Activated CD8-positive, alpha-beta memory T cell treated with anti-CD3 and anti-CD28 coated beads for 48 hours (primary cell): ENCODE results near the gene DAAM1.

Experiments
- DNase-seq, 3 experiments: peaks; one replicate each; pipeline ENCODE4 v3.0.0-alpha.2; 2020; ENCODE audit warnings: low read depth in 2 of 3, low spot score in 2 of 3

The DAAM1 gene

GRCh38 chr14:59337141-59337611 lies 148.7 kb downstream of the DAAM1 start:
- no peak for DNase-seq

- DNase-seq, result no peak
These were observed 150.3 kb downstream of the DAAM1 start for GRCh38 chr14:59338761-59339160.

GRCh38 chr14:59339524-59340330 lies 151.3 kb downstream of the DAAM1 start:
- DNase-seq, result no peak

GRCh38 chr14:59341858-59342477 lies 153.5 kb downstream of the DAAM1 start:
- no peak for DNase-seq

GRCh38 chr14:59342516-59343484 lies 154.3 kb downstream of the DAAM1 start:
- DNase-seq, result no peak

- DNase-seq, result no peak
These were observed 155.1 kb downstream of the DAAM1 start for GRCh38 chr14:59343585-59343984.

- no peak for DNase-seq
These were observed 155.5 kb downstream of the DAAM1 start for GRCh38 chr14:59344016-59344415.

- no peak for DNase-seq
These were observed 156.4 kb downstream of the DAAM1 start for GRCh38 chr14:59344691-59345455.

- DNase-seq, result no peak
These were observed 157.9 kb downstream of the DAAM1 start for GRCh38 chr14:59346329-59346728.

- DNase-seq, result no peak
These were observed 158.5 kb downstream of the DAAM1 start for GRCh38 chr14:59346796-59347510.

- no peak for DNase-seq
These were observed 159.0 kb downstream of the DAAM1 start for GRCh38 chr14:59347511-59347900.

- no peak for DNase-seq
These were observed 159.4 kb downstream of the DAAM1 start for GRCh38 chr14:59347915-59348314.

- no peak for DNase-seq
These were observed 160.8 kb downstream of the DAAM1 start for GRCh38 chr14:59349258-59349701.

- no peak for DNase-seq
These were observed 164.5 kb downstream of the DAAM1 start for GRCh38 chr14:59352961-59353360.

- no peak for DNase-seq
These were observed 166.2 kb downstream of the DAAM1 start for GRCh38 chr14:59354666-59355065.

GRCh38 chr14:59355091-59355490 lies 166.6 kb downstream of the DAAM1 start:
- DNase-seq, result no peak

GRCh38 chr14:59356312-59356711 lies 167.8 kb downstream of the DAAM1 start:
- no peak for DNase-seq

- DNase-seq, result no peak
These were observed 168.3 kb downstream of the DAAM1 start for GRCh38 chr14:59356767-59357166.

- no peak for DNase-seq
These were observed 169.6 kb downstream of the DAAM1 start for GRCh38 chr14:59358102-59358501.

GRCh38 chr14:59358784-59359183 lies 170.3 kb downstream of the DAAM1 start:
- DNase-seq, result no peak
